ENCODE results near the gene TRAPPC1. TPM values are rescaled to one million over a fixed set of nuclear protein-coding genes. Genes with fewer than 3 reads are reported as not detected.

The TRAPPC1 gene
- total and polyA plus RNA-seq, 2 of the 8 experiments (the other 6 are each of a cell fraction or from before 2014, with no cell fraction given) = 114 to 170 TPM

DNA sequence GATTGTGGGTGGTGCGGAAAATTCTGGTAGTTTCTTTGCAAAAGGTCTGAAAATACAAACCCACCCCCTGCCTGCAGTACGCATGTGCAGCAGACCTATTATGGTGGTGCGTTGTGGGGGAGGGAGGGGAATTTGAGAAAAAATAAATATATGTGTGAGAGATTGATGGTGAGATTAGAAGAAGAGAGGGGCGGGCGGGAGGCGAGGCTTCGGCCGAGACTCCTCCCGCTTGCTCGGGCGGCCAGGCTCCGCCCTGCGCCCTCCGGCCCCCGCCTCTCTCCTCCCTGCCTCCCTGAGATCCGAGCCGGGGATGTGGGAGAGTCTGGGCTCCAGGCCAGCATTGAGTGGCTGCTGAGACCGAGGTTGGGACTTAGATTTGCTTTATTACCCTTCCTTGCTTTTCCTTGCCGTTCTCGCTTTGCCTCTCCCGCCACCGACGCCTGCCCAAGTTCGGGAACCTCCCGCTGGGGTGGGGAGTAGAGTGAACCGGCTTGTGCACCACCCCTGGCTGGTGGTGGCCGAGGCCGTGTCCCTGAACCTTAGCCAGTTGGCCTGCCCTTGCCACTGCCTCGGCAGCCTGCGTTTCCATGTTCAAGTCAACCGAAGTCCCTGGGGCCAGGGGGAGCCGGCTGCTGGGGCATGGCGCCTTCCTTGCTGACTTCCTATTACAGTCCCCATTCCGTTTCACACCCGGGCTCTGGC, 44.1 kb downstream of the TRAPPC1 start:
- peaks cover 0 to 4% (median 0%) of the 10 kb centered on the region in 4 experiments; a peak in 1 of 8 replicates for H3K36me3 ChIP-seq (ENCODE audit: control insufficient read depth in 2 of 4, insufficient read depth in 4 of 4, low read length in 3 of 4)
- peak overlapping the region; percentile 95; the same call in 1 of the 2 replicates for H2BK5ac ChIP-seq (ENCODE audit: low read depth, low read length)
- H3K23ac ChIP-seq (ENCODE audit: insufficient read length) = no peak overlapping the region
- H2BK120ac ChIP-seq (replicated peaks; ENCODE audit: low read depth, low read length) = no peak overlapping the region
- peak overlapping the region; percentile 52 to 83 (median 70) for H3K4me3 ChIP-seq (ENCODE audit: extremely low read depth in 1 of 4, insufficient read depth in 2 of 4, low read depth in 3 of 4, low read length in 4 of 4)
- H3K9ac ChIP-seq (replicated peaks in 1 of 4; ENCODE audit: extremely low read depth in 1 of 4, low read depth in 3 of 4, low read length in 3 of 4) = peak overlapping the region in 3 of 4 experiments; percentile 35 to 42 (median 35); a peak in 5 of 7 replicates
- peak overlapping the region; percentile 63 for H3K18ac ChIP-seq (ENCODE audit: extremely low read depth, low read length)
- peak overlapping the region; percentile 48; the same call in 1 of the 2 replicates for H2BK20ac ChIP-seq (ENCODE audit: low read length)
- peaks cover 9 to 30% (median 17%) of the 10 kb centered on the region in 4 experiments for H3K4me1 ChIP-seq (replicated peaks in 1 of 4; ENCODE audit: control insufficient read depth in 3 of 4, insufficient read depth in 4 of 4, low read length in 3 of 4)
- H4K5ac ChIP-seq (ENCODE audit: insufficient read length, low read depth, low read length) = peak overlapping the region; percentile 51
- H3K4ac ChIP-seq (replicated peaks; ENCODE audit: insufficient read length, low read depth, low read length) = no peak overlapping the region
- no peak overlapping the region; the same call in 1 of the 2 replicates for H2AK5ac ChIP-seq (ENCODE audit: low read depth, low read length)
- WGBS, 2 experiments (ENCODE audit: extremely low coverage in 1 of 2, insufficient coverage in 1 of 2, insufficient read length in 1 of 2, insufficient replicate concordance in 2 of 2, low coverage in 1 of 2, low lambda C conversion rate in 2 of 2, missing lambda C conversion rate in 1 of 2) = 6 to 96% methylated on average over 3 to 29 of the region's 35 CpGs
- DNase-seq (ENCODE audit: low read depth in 1 of 2, low spot score in 2 of 2) (peak in 1 of 2 experiments; percentile 77), FAIRE-seq (no peak)
- peaks cover 0 to 10% (median 3%) of the 10 kb centered on the region in 4 experiments; a peak in 3 of 7 replicates for H3K27me3 ChIP-seq (replicated peaks in 1 of 4; ENCODE audit: control insufficient read depth in 3 of 4, extremely low read depth in 1 of 4, insufficient read depth in 3 of 4, low read length in 3 of 4)
- CTCF ChIA-PET (ENCODE audit: partially characterized antibody) = interaction anchor here (1.2 kb wide), 1 partner anchor 23 kb away, joined by 3 read pairs; no protein-coding TSS in a partner anchor
- H3K79me2 ChIP-seq (ENCODE audit: control insufficient read depth in 1 of 2, insufficient read depth in 2 of 2, low read length in 2 of 2) = no peaks in the 10 kb centered on the region
- no peaks in the 10 kb centered on the region for H4K20me1 ChIP-seq (replicated peaks in 1 of 2; ENCODE audit: control insufficient read depth in 1 of 2, insufficient read depth in 2 of 2, low read length in 2 of 2)
- no peaks in the 10 kb centered on the region for H3K79me1 ChIP-seq (ENCODE audit: low read depth, low read length)
- no peaks in the 10 kb centered on the region for H3K9me3 ChIP-seq (ENCODE audit: insufficient read depth in 2 of 2, low read depth in 1 of 2, low read length in 1 of 2)
- POLR2A ChIA-PET (ENCODE audit: partially characterized antibody) = no interaction called here
- no peak overlapping the region for H3K56ac ChIP-seq (replicated peaks; ENCODE audit: insufficient read length, low read depth, low read length)
- peak overlapping the region; percentile 94; the same call in 1 of the 2 replicates for H2BK12ac ChIP-seq (ENCODE audit: low read depth, low read length)
- H3K23me2 ChIP-seq (ENCODE audit: low read depth, low read length) = peaks cover 24% of the 10 kb centered on the region
- no peak overlapping the region for H3K14ac ChIP-seq (ENCODE audit: insufficient read length)
- peak overlapping the region; percentile 82 to 100 for H3K4me2 ChIP-seq (ENCODE audit: insufficient read depth in 1 of 2, low read depth in 2 of 2, low read length in 2 of 2)
- peak overlapping the region; percentile 45 for H4K91ac ChIP-seq (replicated peaks; ENCODE audit: insufficient read length, low read length)
- H2BK15ac ChIP-seq (ENCODE audit: low read length) = peak overlapping the region; percentile 19; the same call in 1 of the 2 replicates
- peak overlapping the region; percentile 87 for H2AFZ ChIP-seq (ENCODE audit: low read length)
- H3K27ac ChIP-seq (ENCODE audit: low read depth, low read length) = no peak overlapping the region
- no peak overlapping the region; the same call in 1 of the 2 replicates for H4K8ac ChIP-seq (ENCODE audit: extremely low read depth, insufficient read depth, low read length)
- TF ChIP-seq NRF1 (IDR thresholded peaks at IDR 0.05; ENCODE audit: low read depth, low read length) = no peak
- TF ChIP-seq TAF1 (IDR thresholded peaks at IDR 0.05; ENCODE audit: low read depth, low read length) = no peak; the same call in 1 of the 2 replicates
- TF ChIP-seq RXRA (IDR thresholded peaks at IDR 0.05; ENCODE audit: insufficient read depth, low read depth, low read length) = no peak
- no peak for TF ChIP-seq JUN (IDR thresholded peaks at IDR 0.05; ENCODE audit: low read depth, low read length)
- TF ChIP-seq KDM5A (IDR thresholded peaks at IDR 0.05; ENCODE audit: low read length) = no peak
- no peak for TF ChIP-seq ASH2L (IDR thresholded peaks at IDR 0.05; ENCODE audit: low read length)
- no peak; a peak in 1 of 4 replicates for TF ChIP-seq HDAC2 (IDR thresholded peaks at IDR 0.05; ENCODE audit: borderline replicate concordance in 1 of 2, low read depth in 2 of 2, low read length in 2 of 2)
- TF ChIP-seq CBX8 (IDR thresholded peaks at IDR 0.05; ENCODE audit: borderline replicate concordance, low read depth, low read length) = no peak
- peak; percentile 40 for TF ChIP-seq KDM4A (IDR thresholded peaks at IDR 0.05; ENCODE audit: low read depth, low read length, severe bottlenecking)
- 0 out of 2 replicates have a peak, but pooled peaks have one; percentile 18 for TF ChIP-seq SP1 (IDR thresholded peaks at IDR 0.05; ENCODE audit: low read depth, low read length)
- no peak for TF ChIP-seq EP300 (IDR thresholded peaks at IDR 0.05; ENCODE audit: borderline replicate concordance in 1 of 2, low read depth in 2 of 2, low read length in 2 of 2)
